Measurements from ENCODE around the gene MDFI. TPM values are rescaled to one million over a fixed set of nuclear protein-coding genes. Genes with fewer than 3 reads are reported as not detected.

MDFI gene
- total RNA-seq, 1 experiment from 2014 or later, result 0.36 TPM

GRCh38 chr6:41672016-41672415 lies 33.7 kb downstream of the MDFI start:
- DNase-seq (ENCODE audit: low spot score), result no peak

- DNase-seq (ENCODE audit: low spot score), result no peak
Measured at GRCh38 chr6:41672816-41673703, 34.8 kb downstream of the MDFI start.

GRCh38 chr6:41673704-41674000 lies 35.4 kb downstream of the MDFI start:
- DNase-seq (ENCODE audit: low spot score), result no peak

DNA sequence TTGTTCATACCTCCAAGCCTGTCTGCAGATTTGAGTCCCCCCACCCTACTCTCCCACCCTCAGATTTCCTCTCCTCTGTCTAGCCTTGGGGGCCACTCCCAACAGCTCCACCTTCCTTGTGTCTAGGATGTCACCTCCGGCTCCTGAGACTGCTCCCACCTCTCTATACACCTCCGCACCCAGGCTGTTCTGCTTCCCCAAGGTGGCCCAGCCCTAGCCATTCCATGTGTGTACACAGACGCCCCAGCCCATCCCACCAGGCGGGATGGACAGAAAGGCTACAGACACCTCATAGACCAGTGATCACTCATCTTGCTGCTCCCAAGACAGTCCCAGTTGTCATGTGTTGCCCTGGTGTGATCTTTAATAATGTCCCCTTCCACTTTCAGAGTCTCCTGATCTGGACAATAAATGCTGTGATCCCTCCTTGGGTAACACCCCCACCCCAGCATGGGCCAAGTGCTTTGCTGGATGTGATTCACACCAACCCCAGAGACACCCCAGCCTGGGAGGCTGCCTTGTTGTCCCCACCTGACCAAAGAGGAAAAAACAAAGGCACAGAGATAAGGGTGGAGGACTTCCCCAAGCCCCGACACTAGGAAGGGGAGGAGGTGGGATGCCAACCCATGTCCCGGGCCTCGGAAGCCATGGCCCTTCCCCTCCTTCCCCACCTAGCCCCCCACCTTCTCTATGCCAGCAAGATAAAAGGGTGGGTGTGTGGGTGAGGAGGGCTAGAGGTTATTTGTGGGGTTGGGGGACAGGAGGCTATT lies 36.1 kb downstream of the MDFI start:
- DNase-seq (ENCODE audit: low spot score), result no peak

- DNase-seq (ENCODE audit: low spot score), result no peak
Measured at GRCh38 chr6:41675176-41675775, 37.0 kb downstream of the MDFI start.

GRCh38 chr6:41675992-41676391 lies 37.7 kb downstream of the MDFI start:
- DNase-seq (ENCODE audit: low spot score), result no peak

- DNase-seq (ENCODE audit: low spot score), result no peak
Measured at GRCh38 chr6:41676431-41676830, 38.2 kb downstream of the MDFI start.

- DNase-seq (ENCODE audit: low spot score), result no peak
Measured at GRCh38 chr6:41677124-41677921, 39.1 kb downstream of the MDFI start.

DNA sequence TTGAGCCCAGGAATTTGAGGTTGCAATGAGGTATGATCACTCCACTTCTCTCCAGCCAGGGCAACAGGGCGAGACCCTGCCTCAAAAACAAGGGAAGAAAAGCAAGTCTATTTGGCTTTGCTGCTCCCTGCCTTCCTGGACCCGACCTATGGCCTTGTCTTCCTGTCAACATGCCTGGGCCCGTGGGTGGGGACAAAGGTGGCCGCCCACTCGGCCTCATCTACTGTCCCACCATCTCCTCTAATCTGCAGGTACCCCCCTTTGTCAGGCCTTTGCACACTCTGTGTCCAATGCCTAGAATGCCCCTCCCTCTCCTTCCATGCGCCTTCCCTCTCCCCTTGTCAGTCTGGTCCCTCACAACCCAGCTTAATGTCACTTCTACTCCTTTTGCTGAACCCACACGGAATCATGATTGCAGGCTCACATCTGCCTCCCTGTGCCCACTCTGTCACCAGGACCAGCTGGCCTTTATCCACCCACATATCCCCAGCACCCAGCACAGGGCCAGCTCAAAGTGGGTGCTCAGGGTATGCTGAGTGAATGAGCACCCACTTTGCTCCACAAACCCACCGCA lies 40.3 kb downstream of the MDFI start:
- DNase-seq (ENCODE audit: low spot score), result no peak

DNA sequence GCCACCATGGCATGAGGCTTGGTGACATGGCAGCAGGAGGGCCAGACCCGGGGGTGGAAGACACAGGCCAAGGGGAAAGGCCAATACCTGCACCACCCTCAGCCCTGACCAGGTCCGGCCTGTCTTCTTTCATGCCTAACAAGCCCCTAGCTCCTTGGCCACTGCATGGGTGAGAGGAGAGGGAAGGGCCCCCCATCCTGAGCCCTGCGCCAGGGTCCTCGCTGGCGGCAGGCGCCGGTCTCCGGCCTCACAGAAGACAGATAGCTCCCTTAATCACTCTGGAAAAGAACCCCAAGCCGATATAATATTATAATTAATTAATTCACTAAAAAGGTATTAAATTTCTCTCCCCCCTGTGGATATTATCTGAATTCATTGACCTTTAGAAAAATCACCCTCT lies 41.4 kb downstream of the MDFI start:
- DNase-seq (ENCODE audit: low spot score), result no peak

GRCh38 chr6:41680182-41680965 lies 42.1 kb downstream of the MDFI start:
- no peak for DNase-seq (ENCODE audit: low spot score)

- DNase-seq (ENCODE audit: low spot score), result peak; percentile 97
Measured at GRCh38 chr6:41682056-41682477, 43.8 kb downstream of the MDFI start.

DNA sequence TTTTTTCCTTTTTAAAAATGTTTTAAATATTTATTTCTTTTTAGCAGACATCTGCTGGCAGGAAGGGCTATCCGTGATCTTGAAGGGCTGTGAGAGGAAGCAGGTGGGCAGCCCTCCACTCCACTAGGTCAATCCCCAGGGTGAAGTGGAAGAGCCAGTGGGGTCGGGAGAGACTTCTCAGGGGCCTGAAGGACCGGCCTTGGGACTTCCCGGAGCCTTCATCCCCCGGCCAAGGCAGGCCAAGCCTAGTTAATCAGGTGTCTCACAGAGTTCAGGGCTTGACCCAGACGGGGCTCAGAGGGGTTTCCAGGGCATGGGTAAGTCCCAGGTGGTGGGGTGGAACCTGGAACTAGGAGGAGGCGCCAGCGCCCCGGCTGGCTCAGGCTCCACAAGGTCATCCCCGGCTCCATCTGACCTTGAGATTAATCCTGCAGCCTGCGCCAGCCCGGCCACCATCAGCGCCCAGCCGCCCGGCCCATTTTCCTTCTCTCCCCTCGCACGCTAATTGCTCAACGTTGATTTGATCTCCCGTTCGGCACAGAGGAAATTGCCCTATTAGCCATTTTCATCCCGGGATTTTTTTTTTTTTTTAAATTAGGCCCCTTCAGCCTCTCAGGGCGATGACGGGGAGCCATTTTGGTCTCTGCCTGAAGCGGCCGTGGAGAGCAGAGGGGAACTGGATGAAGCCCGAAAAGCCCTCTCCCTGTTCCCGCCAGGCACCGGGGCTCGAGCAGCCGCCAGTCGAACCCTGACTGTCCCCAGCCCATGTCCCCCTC lies 44.4 kb downstream of the MDFI start:
- no peak for DNase-seq (ENCODE audit: low spot score)

- DNase-seq (ENCODE audit: low spot score), result no peak
Measured at GRCh38 chr6:41683273-41683522, 44.9 kb downstream of the MDFI start.

DNA sequence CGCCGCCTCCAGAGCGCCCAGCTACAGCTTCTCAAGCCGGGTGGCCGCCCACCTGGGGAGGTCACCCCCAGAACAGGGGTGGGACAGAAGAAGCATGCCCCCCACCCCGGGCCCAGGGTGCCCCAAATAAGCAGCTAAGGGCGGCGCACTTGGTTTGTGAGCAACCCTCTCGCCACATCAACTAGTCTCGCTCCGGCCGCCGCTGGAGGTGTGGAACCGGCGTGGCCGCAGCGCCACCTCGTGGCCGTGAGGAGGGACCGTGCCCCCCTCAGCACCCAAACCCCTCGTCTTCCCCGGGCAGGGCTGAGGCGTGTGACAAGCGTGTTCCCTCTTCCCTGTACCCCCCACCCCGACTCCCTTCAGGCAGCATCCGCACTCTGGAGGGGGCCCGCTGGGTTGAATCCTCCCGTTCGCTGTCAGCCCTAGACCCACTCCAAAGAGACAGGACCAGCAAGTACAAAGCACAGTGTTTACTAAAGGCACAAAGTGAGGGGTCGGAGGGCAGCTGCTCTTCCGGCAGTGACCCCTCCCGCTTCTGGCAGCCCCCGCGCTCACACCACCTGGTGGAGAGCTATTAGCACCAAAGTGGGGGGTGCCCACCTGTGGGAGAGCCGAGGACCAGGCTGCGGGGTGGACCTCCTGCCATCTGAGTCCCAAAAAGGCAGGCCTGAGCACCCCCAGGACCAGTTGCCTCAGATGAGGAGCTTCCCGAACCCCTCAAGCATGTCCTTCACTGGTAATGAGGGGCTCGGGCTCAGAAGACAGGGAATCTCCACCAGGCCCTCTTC lies 45.4 kb downstream of the MDFI start:
- DNase-seq (ENCODE audit: low spot score), result peak; percentile 61

- no peak for DNase-seq (ENCODE audit: low spot score)
Measured at GRCh38 chr6:41684311-41685180, 46.3 kb downstream of the MDFI start.

GRCh38 chr6:41685641-41686380 lies 47.5 kb downstream of the MDFI start:
- DNase-seq (ENCODE audit: low spot score), result no peak

Measured in HT-29 (cell line).